T-cell (primary cell): Measurements from ENCODE around the gene JMJD1C. TPM values are rescaled to one million over a fixed set of nuclear protein-coding genes. Genes with fewer than 3 reads are reported as not detected.

Experiments used
- ATAC-seq, 4 experiments: fragments of 200-7000 bp in 3 of 4; fragments of 150-1000 bp in 1 of 4; cut with Tn5 transposase; replicated peaks in 1 of 4; 1 replicate in 3 of 4; 2 replicates in 1 of 4; pipeline ENCODE4 v1.10.0; 2021; ENCODE audit warnings: moderate library complexity in 3 of 4, mild to moderate bottlenecking in 2 of 4, moderate number of reproducible peaks in 1 of 4
- CTCF ChIA-PET, 2 donors: fragments of 300-600 bp; sonication (Branson Sonifier 250); formaldehyde crosslinking; loops; one replicate each; lab custom pipeline; 2022; ENCODE audit warnings: antibody characterized with exemption in 2 of 2; lab: Charles Lee
- POLR2A ChIA-PET, 2 donors: fragments of 300-600 bp; sonication (Branson Sonifier 250); formaldehyde crosslinking; loops; one replicate each; lab custom pipeline; 2022; ENCODE audit warnings: antibody characterized with exemption in 2 of 2; lab: Charles Lee
- DNase-seq, 35 experiments: peaks; one replicate each; pipeline versions ENCODE4 v3.0.0 to v3.0.0-alpha.2; 2013 to 2023
- H3K27ac ChIP-seq: one replicate; pipeline ENCODE4 v1.5.1; 2013; ENCODE audit warnings: low read length
- H3K27me3 ChIP-seq, 2 experiments: replicated peaks in 1 of 2; 1 replicate in 1 of 2; 2 replicates in 1 of 2; pipeline versions ENCODE4 v1.6.1 to v1.7.0; 2013; ENCODE audit warnings: low read length in 1 of 2, mixed read lengths in 1 of 2; ENCODE audit not compliant: control insufficient read depth in 2 of 2, insufficient read depth in 2 of 2; ENCODE audit errors: extremely low read depth in 1 of 2
- H3K36me3 ChIP-seq, 2 donors: 1 replicate in 1 of 2; 2 replicates in 1 of 2; pipeline versions ENCODE4 v1.6.1 to v1.7.0; 2013; ENCODE audit warnings: low read length in 1 of 2; ENCODE audit not compliant: control insufficient read depth in 2 of 2, insufficient read depth in 1 of 2; ENCODE audit errors: extremely low read depth in 1 of 2
- H3K4me1 ChIP-seq, 2 experiments: 1 replicate in 1 of 2; 2 replicates in 1 of 2; pipeline versions ENCODE4 v1.6.1 to v1.7.0; 2013; ENCODE audit warnings: low read length in 2 of 2, mixed read lengths in 1 of 2; ENCODE audit not compliant: insufficient read depth in 2 of 2, control insufficient read depth in 1 of 2; ENCODE audit errors: extremely low read depth in 1 of 2
- H3K4me3 ChIP-seq, 2 donors: 1 replicate in 1 of 2; 2 replicates in 1 of 2; pipeline versions ENCODE4 v1.5.1 to v1.7.0; 2013; ENCODE audit warnings: mild to moderate bottlenecking in 2 of 2, low read length in 1 of 2, moderate library complexity in 1 of 2; ENCODE audit not compliant: control insufficient read depth in 1 of 2; ENCODE audit errors: extremely low read depth in 1 of 2
- H3K9me3 ChIP-seq: 2 replicates; pipeline ENCODE4 v1.7.0; 2013
- H3K27ac Mint-ChIP-seq, 2 donors: one replicate each; pipeline ENCODE4 v1.8.0; 2020 to 2021; ENCODE audit warnings: mild to moderate bottlenecking in 2 of 2, mixed read lengths in 2 of 2
- H3K27me3 Mint-ChIP-seq, 2 donors: one replicate each; pipeline ENCODE4 v1.8.0; 2021 to 2022; ENCODE audit warnings: mixed read lengths in 2 of 2
- H3K36me3 Mint-ChIP-seq: one replicate; pipeline ENCODE4 v1.8.0; 2021; ENCODE audit warnings: mixed read lengths
- H3K4me1 Mint-ChIP-seq, 3 donors: one replicate each; pipeline ENCODE4 v1.8.0; 2020 to 2022; ENCODE audit warnings: mixed read lengths in 3 of 3, mild to moderate bottlenecking in 1 of 3
- H3K4me3 Mint-ChIP-seq, 3 donors: one replicate each; pipeline ENCODE4 v1.8.0; 2020 to 2022; ENCODE audit warnings: mild to moderate bottlenecking in 3 of 3, mixed read lengths in 3 of 3, moderate library complexity in 3 of 3
- H3K9me3 Mint-ChIP-seq, 3 donors: one replicate each; pipeline ENCODE4 v1.8.0; 2020 to 2022; ENCODE audit warnings: mixed read lengths in 3 of 3
- WGBS: methylation state at CpG from one replicate; pipeline ENCODE4 v1.1.5; 2013; ENCODE audit warnings: missing lambda C conversion rate; ENCODE audit not compliant: insufficient coverage; 5-methylcytosine and 5-hydroxymethylcytosine counted together
- total RNA-seq, 35 experiments: library from RNA in 6 of 35; stranded (reverse) in 6 of 35; fragments of 120-200 nt in 1 of 35; gene quantifications; one replicate each; pipeline versions ENCODE4 v1.2.1 to v1.2.4 and lab custom pipeline; 2013 to 2026

JMJD1C gene
- total RNA-seq, 5 donors from 2014 or later (not counting 1 experiment from before 2014, with no cell fraction given), result 84.1 to 193 (median 92.6) TPM

- H3K27ac Mint-ChIP-seq, result no peak overlapping the region
- Histone ChIP-seq H3K27ac (no peak overlapping the region), H3K9me3 (no peaks in the 10 kb centered on the region), H3K4me1 (no peaks in the 10 kb centered on the region), H3K4me3 (no peak overlapping the region), H3K36me3 (no peaks in the 10 kb centered on the region), H3K27me3 (no peaks in the 10 kb centered on the region)
- H3K36me3 Mint-ChIP-seq, result peaks cover 3% of the 10 kb centered on the region
- no CpG with 5 or more reads among the region's 1 CpG for WGBS
- DNase-seq (no peak), ATAC-seq (no peak)
- H3K4me3 Mint-ChIP-seq, result no peak overlapping the region
- H3K4me1 Mint-ChIP-seq, result peaks cover 27 to 38% (median 35%) of the 10 kb centered on the region in 3 donors
- no peaks in the 10 kb centered on the region for H3K27me3 Mint-ChIP-seq
- H3K9me3 Mint-ChIP-seq, result no peaks in the 10 kb centered on the region
- POLR2A ChIA-PET, result no interaction called here
- CTCF ChIA-PET, result interaction anchor here in 1 of 2 donors (0.7 kb wide), 2 partner anchors 139 to 884 kb away, joined by 3 read pairs; no protein-coding TSS in a partner anchor
These were observed 12.2 kb upstream of the JMJD1C start for GRCh38 chr10:63477927-63478326.

- no peak overlapping the region for H3K27ac ChIP-seq
- no peaks in the 10 kb centered on the region for H3K9me3 ChIP-seq
- Mint-ChIP-seq H3K4me3 (no peak overlapping the region), H3K9me3 (no peaks in the 10 kb centered on the region), H3K4me1 (peaks cover 21 to 31% (median 30%) of the 10 kb centered on the region in 3 donors), H3K27me3 (no peaks in the 10 kb centered on the region), H3K36me3 (peaks cover 3% of the 10 kb centered on the region), H3K27ac (no peak overlapping the region)
- DNase-seq (no peak), ATAC-seq (no peak)
- CTCF ChIA-PET, result no interaction called here
- H3K36me3 ChIP-seq, result no peaks in the 10 kb centered on the region
- H3K27me3 ChIP-seq, result no peaks in the 10 kb centered on the region
- 95% methylated on average over 4 of the region's 8 CpGs for WGBS
- H3K4me3 ChIP-seq, result no peak overlapping the region
- POLR2A ChIA-PET, result no interaction called here
- H3K4me1 ChIP-seq, result no peaks in the 10 kb centered on the region
These were observed 8.7 kb upstream of the JMJD1C start for GRCh38 chr10:63474488-63474887.

GRCh38 chr10:63470928-63471327 lies 5.2 kb upstream of the JMJD1C start:
- Mint-ChIP-seq H3K9me3 (no peaks in the 10 kb centered on the region), H3K4me3 (no peak overlapping the region), H3K27me3 (no peaks in the 10 kb centered on the region), H3K36me3 (no peaks in the 10 kb centered on the region), H3K27ac (no peak overlapping the region), H3K4me1 (peaks cover 20 to 29% (median 28%) of the 10 kb centered on the region in 3 donors)
- H3K27me3 ChIP-seq, result no peaks in the 10 kb centered on the region
- 100% methylated on average over 1 of the region's 3 CpGs for WGBS
- DNase-seq (no peak), ATAC-seq (no peak)
- H3K4me1 ChIP-seq, result peaks cover 0 to 4% of the 10 kb centered on the region in 2 experiments
- H3K4me3 ChIP-seq, result no peak overlapping the region
- no peaks in the 10 kb centered on the region for H3K9me3 ChIP-seq
- H3K27ac ChIP-seq, result no peak overlapping the region
- POLR2A ChIA-PET, result no interaction called here
- CTCF ChIA-PET, result no interaction called here
- H3K36me3 ChIP-seq, result no peaks in the 10 kb centered on the region

- WGBS, result no CpG with 5 or more reads among the region's 1 CpG
- no peak for ATAC-seq
- Histone ChIP-seq H3K4me3 (no peak overlapping the region), H3K27ac (no peak overlapping the region), H3K27me3 (no peaks in the 10 kb centered on the region), H3K36me3 (no peaks in the 10 kb centered on the region), H3K9me3 (no peaks in the 10 kb centered on the region), H3K4me1 (peaks cover 6 to 8% of the 10 kb centered on the region in 2 experiments)
- Mint-ChIP-seq H3K4me3 (no peak overlapping the region), H3K27me3 (no peaks in the 10 kb centered on the region), H3K27ac (no peak overlapping the region), H3K36me3 (no peaks in the 10 kb centered on the region), H3K4me1 (peaks cover 20 to 30% (median 28%) of the 10 kb centered on the region in 3 donors), H3K9me3 (no peaks in the 10 kb centered on the region)
- CTCF ChIA-PET, result no interaction called here
- POLR2A ChIA-PET, result no interaction called here
- DNase-seq, result no peak
These were observed 3.2 kb upstream of the JMJD1C start for GRCh38 chr10:63468947-63469346.

- CTCF ChIA-PET, result no interaction called here
- WGBS, result no CpG with 5 or more reads among the region's 1 CpG
- Histone ChIP-seq H3K36me3 (no peaks in the 10 kb centered on the region), H3K4me1 (peaks cover 6 to 8% of the 10 kb centered on the region in 2 experiments), H3K9me3 (no peaks in the 10 kb centered on the region), H3K4me3 (no peak overlapping the region), H3K27me3 (no peaks in the 10 kb centered on the region), H3K27ac (no peak overlapping the region)
- ATAC-seq (no peak), DNase-seq (no peak)
- Mint-ChIP-seq H3K9me3 (no peaks in the 10 kb centered on the region), H3K36me3 (no peaks in the 10 kb centered on the region), H3K4me1 (peaks cover 20 to 34% (median 33%) of the 10 kb centered on the region in 3 donors), H3K27ac (no peak overlapping the region), H3K4me3 (no peak overlapping the region), H3K27me3 (no peaks in the 10 kb centered on the region)
- POLR2A ChIA-PET, result no interaction called here
These were observed 2.1 kb upstream of the JMJD1C start for GRCh38 chr10:63467841-63468240.

- Histone ChIP-seq H3K4me1 (peaks cover 6 to 8% of the 10 kb centered on the region in 2 experiments), H3K36me3 (no peaks in the 10 kb centered on the region), H3K27me3 (no peaks in the 10 kb centered on the region), H3K4me3 (peak overlapping the region; percentile 97 to 98), H3K27ac (no peak overlapping the region), H3K9me3 (no peaks in the 10 kb centered on the region)
- peaks cover 25 to 41% (median 38%) of the 10 kb centered on the region in 3 donors for H3K4me1 Mint-ChIP-seq
- peak overlapping the region; percentile 94 to 99 (median 94) for H3K4me3 Mint-ChIP-seq
- DNase-seq (peak in 32 of 35 experiments; percentile 3 to 60 (median 26)), ATAC-seq (peak; percentile 35 to 48 (median 45))
- 21% methylated on average over 18 of the region's 27 CpGs for WGBS
- H3K27me3 Mint-ChIP-seq, result no peaks in the 10 kb centered on the region
- no peaks in the 10 kb centered on the region for H3K9me3 Mint-ChIP-seq
- no peaks in the 10 kb centered on the region for H3K36me3 Mint-ChIP-seq
- POLR2A ChIA-PET, result interaction anchor here in 1 of 2 donors (0.6 kb wide), 1 partner anchor 698 kb away, joined by 4 read pairs; no protein-coding TSS in a partner anchor
- peak overlapping the region; percentile 82 to 90 for H3K27ac Mint-ChIP-seq
- CTCF ChIA-PET, result interaction anchor here (0.6 to 0.9 kb wide), 4 partner anchors 9 to 165 kb away, joined by 3 to 4 read pairs (median 3); no protein-coding TSS in a partner anchor
These were observed 563 bp upstream of the JMJD1C start for GRCh38 chr10:63466144-63466935.
